Measurements from ENCODE around the gene ODAD3.

DNA sequence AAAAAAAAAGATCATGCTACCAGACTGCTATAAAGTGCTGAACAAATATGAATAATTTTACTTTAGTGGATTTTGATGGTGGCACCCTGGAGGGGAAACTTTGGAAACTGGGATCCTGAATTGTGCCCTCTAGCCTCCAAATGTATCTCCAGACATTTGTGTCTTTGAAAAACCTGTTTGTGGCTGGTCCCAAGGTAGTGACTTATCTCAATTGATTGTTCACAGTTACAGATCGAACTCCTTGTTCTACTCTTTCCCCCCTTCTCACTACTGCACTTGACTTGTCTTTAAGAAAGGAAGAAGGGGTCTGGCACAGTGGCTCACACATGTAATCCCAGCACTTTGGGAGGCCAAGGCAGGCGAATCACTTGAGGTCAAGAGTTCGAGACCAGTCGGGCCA is 26.3 kb downstream of the ODAD3 start:
- TF ChIP-seq, protein P1, sequence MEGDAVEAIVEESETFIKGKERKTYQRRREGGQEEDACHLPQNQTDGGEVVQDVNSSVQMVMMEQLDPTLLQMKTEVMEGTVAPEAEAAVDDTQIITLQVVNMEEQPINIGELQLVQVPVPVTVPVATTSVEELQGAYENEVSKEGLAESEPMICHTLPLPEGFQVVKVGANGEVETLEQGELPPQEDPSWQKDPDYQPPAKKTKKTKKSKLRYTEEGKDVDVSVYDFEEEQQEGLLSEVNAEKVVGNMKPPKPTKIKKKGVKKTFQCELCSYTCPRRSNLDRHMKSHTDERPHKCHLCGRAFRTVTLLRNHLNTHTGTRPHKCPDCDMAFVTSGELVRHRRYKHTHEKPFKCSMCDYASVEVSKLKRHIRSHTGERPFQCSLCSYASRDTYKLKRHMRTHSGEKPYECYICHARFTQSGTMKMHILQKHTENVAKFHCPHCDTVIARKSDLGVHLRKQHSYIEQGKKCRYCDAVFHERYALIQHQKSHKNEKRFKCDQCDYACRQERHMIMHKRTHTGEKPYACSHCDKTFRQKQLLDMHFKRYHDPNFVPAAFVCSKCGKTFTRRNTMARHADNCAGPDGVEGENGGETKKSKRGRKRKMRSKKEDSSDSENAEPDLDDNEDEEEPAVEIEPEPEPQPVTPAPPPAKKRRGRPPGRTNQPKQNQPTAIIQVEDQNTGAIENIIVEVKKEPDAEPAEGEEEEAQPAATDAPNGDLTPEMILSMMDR (IDR thresholded peaks at IDR 0.05), result no peak
- no peak for TF ChIP-seq POLR2A (IDR thresholded peaks at IDR 0.05)

Measured in lower leg skin (tissue), 3 donors.